GM23338 (cell line): Measurements from ENCODE around the gene CCDC69. TPM values are rescaled to one million over a fixed set of nuclear protein-coding genes. Genes with fewer than 3 reads are reported as not detected.

ENCODE experiments used
- ATAC-seq: fragments of 200-7000 bp; cut with Tn5 transposase; 3 replicates; pipeline ENCODE4 v1.9.1; 2020
- DNase-seq: peaks from one replicate; pipeline ENCODE4 v3.0.0-alpha.2; 2015; ENCODE audit warnings: low spot score
- H2AFZ ChIP-seq: fragments of 200-600 bp; sonication (generic); 2 replicates; pipeline ENCODE4 v1.8.0; 2016; ENCODE audit warnings: antibody characterized with exemption, mild to moderate bottlenecking, moderate library complexity
- H3F3A ChIP-seq: fragments of 200-600 bp; sonication (generic); replicated peaks from 2 replicates; pipeline ENCODE4 v1.8.0; 2017; ENCODE audit warnings: antibody characterized with exemption, mixed run types, low read depth
- H3K27ac ChIP-seq: fragments of 200-600 bp; sonication (generic); 2 replicates; pipeline ENCODE4 v1.6.1; 2016; ENCODE audit warnings: low read depth
- H3K27me3 ChIP-seq: fragments of 200-600 bp; sonication (generic); 2 replicates; pipeline ENCODE4 v1.8.0; 2016; ENCODE audit warnings: mild to moderate bottlenecking, mixed run types, moderate library complexity; ENCODE audit not compliant: insufficient read depth
- H3K36me3 ChIP-seq: fragments of 200-600 bp; sonication (generic); 2 replicates; pipeline ENCODE4 v1.8.0; 2016; ENCODE audit warnings: mild to moderate bottlenecking; ENCODE audit not compliant: insufficient read depth
- H3K4me1 ChIP-seq: fragments of 200-600 bp; sonication (generic); 2 replicates; pipeline ENCODE4 v1.8.0; 2016; ENCODE audit warnings: mild to moderate bottlenecking, moderate library complexity; ENCODE audit not compliant: insufficient read depth
- H3K4me2 ChIP-seq: fragments of 200-600 bp; sonication (generic); 2 replicates; pipeline ENCODE4 v1.7.1; 2017; ENCODE audit warnings: mixed run types
- H3K4me3 ChIP-seq: fragments of 200-600 bp; sonication (generic); 2 replicates; pipeline ENCODE4 v1.6.1; 2016; ENCODE audit warnings: mixed run types
- H3K79me2 ChIP-seq: fragments of 200-600 bp; sonication (generic); replicated peaks from 2 replicates; pipeline ENCODE4 v1.8.0; 2017; ENCODE audit warnings: mild to moderate bottlenecking; ENCODE audit not compliant: insufficient read depth
- H3K9me2 ChIP-seq: fragments of 200-600 bp; sonication (generic); 2 replicates; pipeline ENCODE4 v1.8.0; 2017; ENCODE audit not compliant: insufficient read depth
- H4K20me1 ChIP-seq: fragments of 200-600 bp; sonication (generic); replicated peaks from 2 replicates; pipeline ENCODE4 v1.8.0; 2017; ENCODE audit warnings: mild to moderate bottlenecking; ENCODE audit not compliant: insufficient read depth
- H3K27ac Mint-ChIP-seq: 2 replicates; pipeline ENCODE4 v1.8.0; 2020; ENCODE audit warnings: inconsistent platforms, mild to moderate bottlenecking, moderate library complexity, mixed read lengths
- H3K27me3 Mint-ChIP-seq: 3 replicates; pipeline ENCODE4 v1.8.0; 2022; ENCODE audit warnings: low read depth, mild to moderate bottlenecking, moderate library complexity, mixed read lengths, inconsistent platforms; ENCODE audit not compliant: insufficient read depth, poor library complexity
- H3K36me3 Mint-ChIP-seq: 3 replicates; pipeline ENCODE4 v1.8.0; 2021; ENCODE audit warnings: low read depth, mild to moderate bottlenecking, inconsistent platforms, moderate library complexity, mixed read lengths
- H3K4me1 Mint-ChIP-seq: 3 replicates; pipeline ENCODE4 v1.8.0; 2020; ENCODE audit warnings: mild to moderate bottlenecking, inconsistent platforms, mixed read lengths
- H3K4me3 Mint-ChIP-seq: 3 replicates; pipeline ENCODE4 v1.8.0; 2021; ENCODE audit warnings: moderate library complexity, mild to moderate bottlenecking, inconsistent platforms, mixed read lengths
- H3K9me3 Mint-ChIP-seq: 3 replicates; pipeline ENCODE4 v1.8.0; 2020; ENCODE audit warnings: moderate library complexity, mild to moderate bottlenecking, inconsistent platforms, mixed read lengths
- CREB1 ChIP-seq: fragments of 250-450 bp; sonication (Bioruptor Pico); IDR thresholded peaks from 2 replicates; pipeline ENCODE4 v1.5.0; 2020; ENCODE audit warnings: low read depth, mild to moderate bottlenecking, moderate library complexity
- EZH2 ChIP-seq: fragments of 200-600 bp; sonication (generic); IDR thresholded peaks from one replicate; pipeline ENCODE4 v1.8.0; 2017; ENCODE audit warnings: antibody characterized with exemption, mild to moderate bottlenecking, low read depth; ENCODE audit not compliant: unreplicated experiment
- EZH2phosphoT487 ChIP-seq: fragments of 200-600 bp; sonication (generic); IDR thresholded peaks from one replicate; pipeline ENCODE4 v1.8.1; 2018; ENCODE audit warnings: antibody characterized with exemption; ENCODE audit not compliant: unreplicated experiment
- JUNB ChIP-seq: IDR thresholded peaks from one replicate; pipeline ENCODE4 v1.6.1; 2016; ENCODE audit warnings: antibody characterized with exemption; ENCODE audit not compliant: unreplicated experiment
- POLR2AphosphoS5 ChIP-seq: IDR thresholded peaks from 2 replicates; pipeline ENCODE4 v1.6.1; 2016; ENCODE audit warnings: antibody characterized with exemption, low read depth
- STAT1 ChIP-seq: IDR thresholded peaks from one replicate; pipeline ENCODE4 v1.6.1; 2016; ENCODE audit warnings: antibody characterized with exemption; ENCODE audit not compliant: unreplicated experiment
- ZNF114 ChIP-seq: fragments of 250-450 bp; sonication (Bioruptor Pico); IDR thresholded peaks from 2 replicates; pipeline ENCODE4 v1.5.0; 2020; ENCODE audit warnings: mild to moderate bottlenecking, moderate library complexity
- polyA plus RNA-seq: library from polyadenylated mRNA; unstranded; fragments of >200 nt; fragmentation: Nextera tagmentation; extraction: Ambion mirVana; gene quantifications from 2 replicates; pipeline ENCODE4 v1.2.1, GENCODE V29; 2016
- total RNA-seq: library from RNA; depleted of rRNA; stranded (reverse); fragments of >200 nt; shearing (Covaris generic); gene quantifications from 2 replicates; pipeline ENCODE4 v1.2.3, GENCODE V29; 2014
- TF ChIP-seq, protein P1 (sequence below): IDR thresholded peaks from 2 replicates; pipeline ENCODE4 v1.6.1; 2016; ENCODE audit warnings: antibody characterized with exemption
- TF ChIP-seq, protein P2 (sequence below): IDR thresholded peaks from one replicate; pipeline ENCODE4 v1.6.1; 2018; ENCODE audit warnings: antibody characterized with exemption; ENCODE audit not compliant: unreplicated experiment
- TF ChIP-seq, protein P3 (sequence below), 2 experiments: fragments of 200-600 bp in 1 of 2; sonication (generic) in 1 of 2; conservative IDR thresholded peaks; 2 replicates each; pipeline versions ENCODE4 v1.5.1 to v1.6.1; 2016 to 2017; ENCODE audit warnings: antibody characterized with exemption in 2 of 2, low read depth in 2 of 2, mild to moderate bottlenecking in 2 of 2, moderate library complexity in 1 of 2

Gene CCDC69
- total and polyA plus RNA-seq, 2 experiments from 2014 or later: 2.7 to 5.3 TPM

DNA sequence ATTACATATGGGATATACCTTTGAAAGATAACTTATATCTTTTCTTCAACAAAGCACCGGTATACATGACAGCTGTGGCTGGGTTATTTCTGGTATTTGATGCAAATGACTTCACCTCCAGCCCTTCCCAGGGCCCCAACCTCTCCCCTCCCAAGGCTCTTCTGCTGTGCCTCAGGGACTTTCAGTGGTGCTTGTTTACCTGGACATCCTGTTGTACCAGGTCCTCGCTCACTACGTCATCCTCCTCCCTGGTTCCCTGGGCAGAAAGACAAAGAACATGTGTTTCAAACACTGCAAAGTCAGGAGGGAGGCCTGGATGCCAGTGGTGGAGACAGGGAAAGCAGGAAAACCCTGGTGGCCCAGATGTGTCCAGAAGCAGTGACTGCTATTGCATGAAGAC lies 89.7 kb downstream of the CCDC69 start (continued):
- TF ChIP-seq, protein P1, sequence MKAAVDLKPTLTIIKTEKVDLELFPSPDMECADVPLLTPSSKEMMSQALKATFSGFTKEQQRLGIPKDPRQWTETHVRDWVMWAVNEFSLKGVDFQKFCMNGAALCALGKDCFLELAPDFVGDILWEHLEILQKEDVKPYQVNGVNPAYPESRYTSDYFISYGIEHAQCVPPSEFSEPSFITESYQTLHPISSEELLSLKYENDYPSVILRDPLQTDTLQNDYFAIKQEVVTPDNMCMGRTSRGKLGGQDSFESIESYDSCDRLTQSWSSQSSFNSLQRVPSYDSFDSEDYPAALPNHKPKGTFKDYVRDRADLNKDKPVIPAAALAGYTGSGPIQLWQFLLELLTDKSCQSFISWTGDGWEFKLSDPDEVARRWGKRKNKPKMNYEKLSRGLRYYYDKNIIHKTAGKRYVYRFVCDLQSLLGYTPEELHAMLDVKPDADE: no peak
- TF ChIP-seq EZH2phosphoT487 (no peak), CREB1 (CRISPR knock-in tag) (no peak)
- TF ChIP-seq, protein P2, sequence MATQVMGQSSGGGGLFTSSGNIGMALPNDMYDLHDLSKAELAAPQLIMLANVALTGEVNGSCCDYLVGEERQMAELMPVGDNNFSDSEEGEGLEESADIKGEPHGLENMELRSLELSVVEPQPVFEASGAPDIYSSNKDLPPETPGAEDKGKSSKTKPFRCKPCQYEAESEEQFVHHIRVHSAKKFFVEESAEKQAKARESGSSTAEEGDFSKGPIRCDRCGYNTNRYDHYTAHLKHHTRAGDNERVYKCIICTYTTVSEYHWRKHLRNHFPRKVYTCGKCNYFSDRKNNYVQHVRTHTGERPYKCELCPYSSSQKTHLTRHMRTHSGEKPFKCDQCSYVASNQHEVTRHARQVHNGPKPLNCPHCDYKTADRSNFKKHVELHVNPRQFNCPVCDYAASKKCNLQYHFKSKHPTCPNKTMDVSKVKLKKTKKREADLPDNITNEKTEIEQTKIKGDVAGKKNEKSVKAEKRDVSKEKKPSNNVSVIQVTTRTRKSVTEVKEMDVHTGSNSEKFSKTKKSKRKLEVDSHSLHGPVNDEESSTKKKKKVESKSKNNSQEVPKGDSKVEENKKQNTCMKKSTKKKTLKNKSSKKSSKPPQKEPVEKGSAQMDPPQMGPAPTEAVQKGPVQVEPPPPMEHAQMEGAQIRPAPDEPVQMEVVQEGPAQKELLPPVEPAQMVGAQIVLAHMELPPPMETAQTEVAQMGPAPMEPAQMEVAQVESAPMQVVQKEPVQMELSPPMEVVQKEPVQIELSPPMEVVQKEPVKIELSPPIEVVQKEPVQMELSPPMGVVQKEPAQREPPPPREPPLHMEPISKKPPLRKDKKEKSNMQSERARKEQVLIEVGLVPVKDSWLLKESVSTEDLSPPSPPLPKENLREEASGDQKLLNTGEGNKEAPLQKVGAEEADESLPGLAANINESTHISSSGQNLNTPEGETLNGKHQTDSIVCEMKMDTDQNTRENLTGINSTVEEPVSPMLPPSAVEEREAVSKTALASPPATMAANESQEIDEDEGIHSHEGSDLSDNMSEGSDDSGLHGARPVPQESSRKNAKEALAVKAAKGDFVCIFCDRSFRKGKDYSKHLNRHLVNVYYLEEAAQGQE: no peak

DNA sequence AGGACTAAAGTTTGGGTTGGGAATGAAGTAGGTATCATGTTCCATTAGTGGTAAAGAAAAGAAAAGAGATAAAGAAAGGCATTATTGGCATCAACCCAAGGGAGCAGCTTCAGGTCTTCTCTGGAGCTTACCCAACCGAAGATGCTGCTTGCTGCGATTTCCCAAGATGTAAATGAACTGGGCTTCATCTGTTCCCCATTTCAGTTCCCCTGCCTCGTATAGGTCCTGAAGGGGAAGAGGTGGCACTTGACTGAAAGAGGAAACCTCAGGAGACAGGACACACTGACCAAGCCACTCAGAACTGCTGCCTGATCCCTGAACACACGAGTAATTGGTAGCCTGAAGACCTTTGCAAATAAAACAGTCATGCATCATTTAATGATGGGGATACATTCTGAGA lies 90.9 kb downstream of the CCDC69 start:
- Mint-ChIP-seq H3K4me3 (no peak overlapping the region), H3K4me1 (peaks cover 7% of the 10 kb centered on the region; the same call in 2 of the 3 replicates), H3K27me3 (peaks cover 2% of the 10 kb centered on the region), H3K27ac (no peak overlapping the region), H3K36me3 (peaks cover 28% of the 10 kb centered on the region), H3K9me3 (no peaks in the 10 kb centered on the region)
- no peak for DNase-seq
- H3K79me2 ChIP-seq: no peaks in the 10 kb centered on the region
- H3K9me2 ChIP-seq: no peaks in the 10 kb centered on the region
- no peaks in the 10 kb centered on the region for H3K4me1 ChIP-seq
- no peak overlapping the region for H2AFZ ChIP-seq
- no peak overlapping the region for H3K27ac ChIP-seq
- no peak for ATAC-seq
- peaks cover 4% of the 10 kb centered on the region; the same call in 1 of the 2 replicates for H4K20me1 ChIP-seq
- H3K27me3 ChIP-seq: no peaks in the 10 kb centered on the region
- no peaks in the 10 kb centered on the region for H3F3A ChIP-seq
- H3K4me2 ChIP-seq: no peak overlapping the region
- H3K36me3 ChIP-seq: peaks cover 21% of the 10 kb centered on the region
- H3K4me3 ChIP-seq: no peak overlapping the region
- TF ChIP-seq, protein P2: no peak
- no peak for TF ChIP-seq STAT1
- no peak for TF ChIP-seq POLR2AphosphoS5
- TF ChIP-seq, protein P1: no peak
- TF ChIP-seq, protein P3, sequence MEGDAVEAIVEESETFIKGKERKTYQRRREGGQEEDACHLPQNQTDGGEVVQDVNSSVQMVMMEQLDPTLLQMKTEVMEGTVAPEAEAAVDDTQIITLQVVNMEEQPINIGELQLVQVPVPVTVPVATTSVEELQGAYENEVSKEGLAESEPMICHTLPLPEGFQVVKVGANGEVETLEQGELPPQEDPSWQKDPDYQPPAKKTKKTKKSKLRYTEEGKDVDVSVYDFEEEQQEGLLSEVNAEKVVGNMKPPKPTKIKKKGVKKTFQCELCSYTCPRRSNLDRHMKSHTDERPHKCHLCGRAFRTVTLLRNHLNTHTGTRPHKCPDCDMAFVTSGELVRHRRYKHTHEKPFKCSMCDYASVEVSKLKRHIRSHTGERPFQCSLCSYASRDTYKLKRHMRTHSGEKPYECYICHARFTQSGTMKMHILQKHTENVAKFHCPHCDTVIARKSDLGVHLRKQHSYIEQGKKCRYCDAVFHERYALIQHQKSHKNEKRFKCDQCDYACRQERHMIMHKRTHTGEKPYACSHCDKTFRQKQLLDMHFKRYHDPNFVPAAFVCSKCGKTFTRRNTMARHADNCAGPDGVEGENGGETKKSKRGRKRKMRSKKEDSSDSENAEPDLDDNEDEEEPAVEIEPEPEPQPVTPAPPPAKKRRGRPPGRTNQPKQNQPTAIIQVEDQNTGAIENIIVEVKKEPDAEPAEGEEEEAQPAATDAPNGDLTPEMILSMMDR (conservative IDR thresholded peaks at IDR 0.05; ENCODE audit: low read depth in 2 of 2): no peak
- no peak for TF ChIP-seq ZNF114
- no peak for TF ChIP-seq JUNB
- no peak for TF ChIP-seq CREB1 (CRISPR knock-in tag)
- no peak for TF ChIP-seq EZH2
